Stimulated activated CD4-positive, alpha-beta T cell treated with anti-CD3 and anti-CD28 coated beads, Interleukin-12 subunit alpha, Interleukin-12 subunit beta, amount 100 ng/mL, for 4 hours (primary cell): ENCODE measurements around the gene CNTNAP5.

Experiments used
- DNase-seq: peaks from one replicate; pipeline ENCODE4 v3.0.0-alpha.2; 2020

Gene CNTNAP5

GRCh38 chr2:124025171-124025580 is at the start of gene CNTNAP5:
Gene CNTNAP5 (plus strand): TSS chr2:124025287. CDS start chr2:124025651, 364 bp downstream.
- peak; percentile 4 for DNase-seq

- no peak for DNase-seq
Observed at GRCh38 chr2:123976054-123976648, 48.9 kb upstream of the CNTNAP5 start.

GRCh38 chr2:123993728-123994323 is 31.3 kb upstream of the CNTNAP5 start:
- peak; percentile 3 for DNase-seq

GRCh38 chr2:123999681-124000080 is 25.4 kb upstream of the CNTNAP5 start:
- DNase-seq: no peak

GRCh38 chr2:124001696-124002430 is 23.2 kb upstream of the CNTNAP5 start:
- no peak for DNase-seq

GRCh38 chr2:124018890-124019289 is 6.2 kb upstream of the CNTNAP5 start:
- DNase-seq: no peak

GRCh38 chr2:124024561-124025170 is 421 bp upstream of the CNTNAP5 start:
- no peak for DNase-seq

GRCh38 chr2:124025891-124026434 is 876 bp downstream of the CNTNAP5 start:
- DNase-seq: no peak

- no peak for DNase-seq
Observed at GRCh38 chr2:124026503-124026902, 1.4 kb downstream of the CNTNAP5 start.

- DNase-seq: no peak
Observed at GRCh38 chr2:124027182-124027581, 2.1 kb downstream of the CNTNAP5 start.

GRCh38 chr2:124032799-124033198 is 7.7 kb downstream of the CNTNAP5 start:
- DNase-seq: no peak

GRCh38 chr2:124034265-124034664 is 9.2 kb downstream of the CNTNAP5 start:
- DNase-seq: no peak

GRCh38 chr2:124035001-124035400 is 9.9 kb downstream of the CNTNAP5 start:
- no peak for DNase-seq

GRCh38 chr2:124039032-124039431 is 13.9 kb downstream of the CNTNAP5 start:
- DNase-seq: no peak

- DNase-seq: no peak
Observed at GRCh38 chr2:124039762-124040291, 14.7 kb downstream of the CNTNAP5 start.

- DNase-seq: no peak
Observed at GRCh38 chr2:124045894-124046293, 20.8 kb downstream of the CNTNAP5 start.

GRCh38 chr2:124046332-124046731 is 21.2 kb downstream of the CNTNAP5 start:
- DNase-seq: no peak

- no peak for DNase-seq
Observed at GRCh38 chr2:124048102-124048501, 23.0 kb downstream of the CNTNAP5 start.

GRCh38 chr2:124048664-124049063 is 23.6 kb downstream of the CNTNAP5 start:
- no peak for DNase-seq

GRCh38 chr2:124049136-124049535 is 24.0 kb downstream of the CNTNAP5 start:
- no peak for DNase-seq

- DNase-seq: no peak
Observed at GRCh38 chr2:124050833-124051497, 25.9 kb downstream of the CNTNAP5 start.

GRCh38 chr2:124053796-124054195 is 28.7 kb downstream of the CNTNAP5 start:
- no peak for DNase-seq

GRCh38 chr2:124063596-124063995 is 38.5 kb downstream of the CNTNAP5 start:
- DNase-seq: no peak
